ENCODE data around the gene CAPN15.

Gene CAPN15

GRCh38 chr16:583815-584591, 56.5 kb downstream of the CAPN15 start:
- FAIRE-seq (no peak), DNase-seq (ENCODE audit: insufficient read length, low spot score) (no peak)
- TF ChIP-seq, protein P1, sequence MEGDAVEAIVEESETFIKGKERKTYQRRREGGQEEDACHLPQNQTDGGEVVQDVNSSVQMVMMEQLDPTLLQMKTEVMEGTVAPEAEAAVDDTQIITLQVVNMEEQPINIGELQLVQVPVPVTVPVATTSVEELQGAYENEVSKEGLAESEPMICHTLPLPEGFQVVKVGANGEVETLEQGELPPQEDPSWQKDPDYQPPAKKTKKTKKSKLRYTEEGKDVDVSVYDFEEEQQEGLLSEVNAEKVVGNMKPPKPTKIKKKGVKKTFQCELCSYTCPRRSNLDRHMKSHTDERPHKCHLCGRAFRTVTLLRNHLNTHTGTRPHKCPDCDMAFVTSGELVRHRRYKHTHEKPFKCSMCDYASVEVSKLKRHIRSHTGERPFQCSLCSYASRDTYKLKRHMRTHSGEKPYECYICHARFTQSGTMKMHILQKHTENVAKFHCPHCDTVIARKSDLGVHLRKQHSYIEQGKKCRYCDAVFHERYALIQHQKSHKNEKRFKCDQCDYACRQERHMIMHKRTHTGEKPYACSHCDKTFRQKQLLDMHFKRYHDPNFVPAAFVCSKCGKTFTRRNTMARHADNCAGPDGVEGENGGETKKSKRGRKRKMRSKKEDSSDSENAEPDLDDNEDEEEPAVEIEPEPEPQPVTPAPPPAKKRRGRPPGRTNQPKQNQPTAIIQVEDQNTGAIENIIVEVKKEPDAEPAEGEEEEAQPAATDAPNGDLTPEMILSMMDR (IDR thresholded peaks at IDR 0.05; ENCODE audit: insufficient read depth, missing control alignments), result no peak

DNA sequence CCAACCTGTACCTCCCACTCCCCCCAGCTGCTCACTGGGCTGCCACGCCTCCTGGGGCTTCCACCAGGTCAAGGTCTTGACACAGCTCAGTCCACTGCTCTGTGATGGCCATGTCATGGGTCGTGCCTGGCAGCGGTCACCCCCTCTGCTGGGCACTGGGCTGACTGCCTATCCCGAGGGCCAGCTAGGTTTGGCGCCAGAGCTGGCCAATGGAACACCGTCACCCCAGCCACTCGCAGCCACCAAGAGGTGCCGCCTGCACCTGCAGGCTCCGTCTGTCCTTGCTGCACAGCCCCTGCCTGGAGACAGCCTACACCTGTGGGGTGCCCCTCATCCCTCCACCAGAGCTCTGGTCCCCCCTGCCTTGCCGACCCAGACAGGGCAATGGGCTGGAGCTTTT, 57.8 kb downstream of the CAPN15 start:
- DNase-seq (ENCODE audit: insufficient read length, low spot score), result no peak
- FAIRE-seq, result no peak
- TF ChIP-seq, protein P1 (IDR thresholded peaks at IDR 0.05; ENCODE audit: insufficient read depth, missing control alignments), result no peak

- DNase-seq (ENCODE audit: insufficient read length, low spot score), result no peak
- no peak for FAIRE-seq
- TF ChIP-seq, protein P1 (IDR thresholded peaks at IDR 0.05; ENCODE audit: insufficient read depth, missing control alignments), result no peak
Observed at GRCh38 chr16:586047-586644, 58.6 kb downstream of the CAPN15 start.

- FAIRE-seq (no peak), DNase-seq (ENCODE audit: insufficient read length, low spot score) (no peak)
- TF ChIP-seq, protein P1 (IDR thresholded peaks at IDR 0.05; ENCODE audit: insufficient read depth, missing control alignments), result no peak
Observed at GRCh38 chr16:586645-587590, 59.4 kb downstream of the CAPN15 start.

DNA sequence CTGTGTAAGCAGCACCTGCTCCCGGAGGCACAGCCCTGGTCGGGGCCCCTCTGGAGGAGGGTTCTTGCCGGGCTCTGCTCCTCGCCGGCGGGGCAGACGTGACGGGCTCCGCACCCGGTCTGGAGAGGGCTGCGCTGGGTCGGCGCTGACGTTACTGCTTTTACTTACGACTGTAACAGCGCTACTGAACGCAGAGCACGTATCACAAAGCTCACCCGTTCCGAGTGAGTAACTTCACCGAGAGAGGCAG, 61.1 kb downstream of the CAPN15 start:
- no peak for FAIRE-seq
- no peak for DNase-seq (ENCODE audit: insufficient read length, low spot score)
- TF ChIP-seq, protein P1 (IDR thresholded peaks at IDR 0.05; ENCODE audit: insufficient read depth, missing control alignments), result no peak

- DNase-seq (ENCODE audit: insufficient read length, low spot score), result no peak
- no peak for FAIRE-seq
- TF ChIP-seq, protein P1 (IDR thresholded peaks at IDR 0.05; ENCODE audit: insufficient read depth, missing control alignments), result no peak
Observed at GRCh38 chr16:588889-589657, 61.6 kb downstream of the CAPN15 start.

Data from D721Med (cell line).